ENCODE results near the gene RNF152. TPM values are rescaled to one million over a fixed set of nuclear protein-coding genes. Genes with fewer than 3 reads are reported as not detected.

RNF152 gene
- total and polyA plus RNA-seq, 12 donors: 1.5 to 31.1 (median 11.2) TPM

GRCh38 chr18:61853855-61854254 is 39.0 kb downstream of the RNF152 start:
- Histone ChIP-seq H3K36me3 (replicated peaks in 1 of 2) (no peaks in the 10 kb centered on the region), H3K4me1 (replicated peaks in 1 of 2) (peaks cover 0 to 4% of the 10 kb centered on the region in 2 donors), H3K9me3 (replicated peaks in 1 of 3) (no peaks in the 10 kb centered on the region), H3K27me3 (no peaks in the 10 kb centered on the region), H3K4me3 (no peak overlapping the region), H3K27ac (no peak overlapping the region)
- 86 to 89% (median 88%) methylated on average over 3 of the region's 3 CpGs for WGBS, 4 donors
- no peak for DNase-seq
- TF ChIP-seq POLR2A (IDR thresholded peaks at IDR 0.05) (no peak), CTCF (IDR thresholded peaks at IDR 0.05) (no peak)
- intact Hi-C loops (cut with DNase I): no loop called here

- no peak for DNase-seq
- Histone ChIP-seq H3K4me1 (replicated peaks in 1 of 2) (peaks cover 0 to 4% of the 10 kb centered on the region in 2 donors), H3K36me3 (replicated peaks in 1 of 2) (no peaks in the 10 kb centered on the region), H3K27me3 (no peaks in the 10 kb centered on the region), H3K4me3 (no peak overlapping the region), H3K9me3 (replicated peaks in 1 of 3) (no peaks in the 10 kb centered on the region), H3K27ac (no peak overlapping the region)
- 71 to 93% (median 84%) methylated on average over 1 of the region's 1 CpG for WGBS, 4 donors
- intact Hi-C loops (cut with DNase I): no loop called here
- TF ChIP-seq POLR2A (IDR thresholded peaks at IDR 0.05) (no peak), CTCF (IDR thresholded peaks at IDR 0.05) (no peak)
Measured at GRCh38 chr18:61852496-61852895, 40.3 kb downstream of the RNF152 start.

GRCh38 chr18:61851940-61852451 is 40.8 kb downstream of the RNF152 start:
- no peaks in the 10 kb centered on the region for H3K36me3 ChIP-seq (replicated peaks in 1 of 2)
- H3K27ac ChIP-seq: no peak overlapping the region
- TF ChIP-seq POLR2A (IDR thresholded peaks at IDR 0.05) (no peak), CTCF (IDR thresholded peaks at IDR 0.05) (no peak)
- H3K9me3 ChIP-seq (replicated peaks in 1 of 3): no peaks in the 10 kb centered on the region
- no peaks in the 10 kb centered on the region for H3K4me1 ChIP-seq (replicated peaks in 1 of 2)
- no peaks in the 10 kb centered on the region for H3K27me3 ChIP-seq
- 73 to 84% (median 79%) methylated on average over 3 of the region's 3 CpGs for WGBS, 4 donors
- intact Hi-C loops (cut with DNase I): no loop called here
- no peak overlapping the region for H3K4me3 ChIP-seq
- DNase-seq: no peak

- TF ChIP-seq CTCF (IDR thresholded peaks at IDR 0.05) (no peak), POLR2A (IDR thresholded peaks at IDR 0.05) (no peak)
- intact Hi-C loops (cut with DNase I): no loop called here
- H3K9me3 ChIP-seq (replicated peaks in 1 of 3): no peaks in the 10 kb centered on the region
Measured at GRCh38 chr18:61851279-61851678, 41.5 kb downstream of the RNF152 start.

More at GRCh38 chr18:61851279-61851678, 41.5 kb downstream of the RNF152 start:
- no peaks in the 10 kb centered on the region for H3K27me3 ChIP-seq
- H3K4me1 ChIP-seq (replicated peaks in 1 of 2): no peaks in the 10 kb centered on the region
- 81 to 91% (median 88%) methylated on average over 3 of the region's 3 CpGs for WGBS, 4 donors
- peak overlapping the region in 1 of 5 donors; percentile 2 for H3K27ac ChIP-seq
- DNase-seq: no peak
- no peak overlapping the region for H3K4me3 ChIP-seq
- no peaks in the 10 kb centered on the region for H3K36me3 ChIP-seq (replicated peaks in 1 of 2)

All from adrenal gland (tissue), 12 donors.